H9 (cell line): ENCODE measurements around the gene CACNA1H. TPM values are rescaled to one million over a fixed set of nuclear protein-coding genes. Genes with fewer than 3 reads are reported as not detected.

Source experiments
- DNase-seq: peaks from one replicate; pipeline ENCODE4 v3.0.0-alpha.2; 2017
- H2AFZ ChIP-seq: one replicate; pipeline ENCODE4 v1.6.1; 2013; ENCODE audit warnings: mild to moderate bottlenecking, low read length, control low read depth, moderate library complexity
- H2AK5ac ChIP-seq: 2 replicates; pipeline ENCODE4 v1.6.1; 2013; ENCODE audit warnings: low read length, control low read depth, mixed read lengths; ENCODE audit not compliant: insufficient read length
- H2BK120ac ChIP-seq: one replicate; pipeline ENCODE4 v1.6.1; 2013; ENCODE audit warnings: low read depth, mild to moderate bottlenecking, low read length, control low read depth, inconsistent platforms; ENCODE audit not compliant: poor library complexity, severe bottlenecking
- H2BK12ac ChIP-seq: 2 replicates; pipeline ENCODE4 v1.6.1; 2013; ENCODE audit warnings: low read length, control low read depth, mixed read lengths, low read depth; ENCODE audit not compliant: insufficient read length
- H2BK15ac ChIP-seq: 2 replicates; pipeline ENCODE4 v1.6.1; 2013; ENCODE audit warnings: low read depth, low read length, control low read depth
- H2BK20ac ChIP-seq: one replicate; pipeline ENCODE4 v1.6.1; 2013; ENCODE audit warnings: low read depth, mild to moderate bottlenecking, low read length, control low read depth, inconsistent platforms; ENCODE audit not compliant: poor library complexity, severe bottlenecking
- H2BK5ac ChIP-seq: 2 replicates; pipeline ENCODE4 v1.6.1; 2013; ENCODE audit warnings: low read length, control low read depth, mixed read lengths; ENCODE audit not compliant: insufficient read length
- H3K14ac ChIP-seq: 2 replicates; pipeline ENCODE4 v1.6.1; 2013; ENCODE audit warnings: low read length, control low read depth; ENCODE audit not compliant: insufficient read depth
- H3K18ac ChIP-seq: 2 replicates; pipeline ENCODE4 v1.6.1; 2013; ENCODE audit warnings: low read depth, mild to moderate bottlenecking, mixed read lengths, low read length, control low read depth; ENCODE audit not compliant: insufficient read length
- H3K23ac ChIP-seq: 2 replicates; pipeline ENCODE4 v1.6.1; 2013; ENCODE audit warnings: low read length, control low read depth, mixed read lengths, low read depth; ENCODE audit not compliant: insufficient read length
- H3K23me2 ChIP-seq: 2 replicates; pipeline ENCODE4 v1.6.1; 2013; ENCODE audit warnings: low read depth, mild to moderate bottlenecking, mixed read lengths, low read length, control low read depth; ENCODE audit not compliant: insufficient read length, poor library complexity, severe bottlenecking
- H3K27ac ChIP-seq: 2 replicates; pipeline ENCODE4 v1.5.1; 2013; ENCODE audit warnings: low read length, control low read depth, mixed read lengths, low read depth; ENCODE audit not compliant: insufficient read length
- H3K27me3 ChIP-seq: 2 replicates; pipeline ENCODE4 v1.6.1; 2013; ENCODE audit warnings: low read length, control low read depth, inconsistent platforms; ENCODE audit not compliant: insufficient read depth
- H3K4ac ChIP-seq: 2 replicates; pipeline ENCODE4 v1.6.1; 2013; ENCODE audit warnings: low read depth, mild to moderate bottlenecking, control low read depth, inconsistent platforms, low read length, moderate library complexity
- H3K4me1 ChIP-seq: 2 replicates; pipeline ENCODE4 v1.6.1; 2013; ENCODE audit warnings: low read length, control low read depth, inconsistent platforms; ENCODE audit not compliant: insufficient read depth
- H3K4me2 ChIP-seq: 2 replicates; pipeline ENCODE4 v1.6.1; 2013; ENCODE audit warnings: low read length, control low read depth, mixed read lengths; ENCODE audit not compliant: insufficient read length, insufficient read depth
- H3K56ac ChIP-seq: 2 replicates; pipeline ENCODE4 v1.6.1; 2013; ENCODE audit warnings: low read depth, mild to moderate bottlenecking, mixed read lengths, low read length, control low read depth; ENCODE audit not compliant: insufficient read length
- H3K79me1 ChIP-seq: 2 replicates; pipeline ENCODE4 v1.6.1; 2013; ENCODE audit warnings: low read depth, mild to moderate bottlenecking, moderate library complexity, low read length, control low read depth, inconsistent platforms; ENCODE audit not compliant: insufficient read depth, poor library complexity, severe bottlenecking
- H3K79me2 ChIP-seq: 2 replicates; pipeline ENCODE4 v1.6.1; 2013; ENCODE audit warnings: low read length, control low read depth, inconsistent platforms; ENCODE audit not compliant: insufficient read depth
- H3K9ac ChIP-seq: 2 replicates; pipeline ENCODE4 v1.6.1; 2013; ENCODE audit warnings: low read length, control low read depth, mixed read lengths; ENCODE audit not compliant: insufficient read length; ENCODE audit errors: extremely low read depth
- H3K9me3 ChIP-seq: one replicate; pipeline ENCODE4 v1.6.1; 2013; ENCODE audit warnings: low read depth, low read length, inconsistent platforms; ENCODE audit not compliant: control insufficient read depth
- H3T11ph ChIP-seq: one replicate; pipeline ENCODE4 v1.6.1; 2013; ENCODE audit warnings: mild to moderate bottlenecking, low read length, control low read depth, inconsistent platforms
- H4K20me1 ChIP-seq: one replicate; pipeline ENCODE4 v1.6.1; 2013; ENCODE audit not compliant: control insufficient read depth, insufficient read length, insufficient read depth
- H4K5ac ChIP-seq: 2 replicates; pipeline ENCODE4 v1.6.1; 2013; ENCODE audit warnings: low read depth, mild to moderate bottlenecking, mixed read lengths, low read length, control low read depth; ENCODE audit not compliant: insufficient read length
- H4K8ac ChIP-seq: replicated peaks from 2 replicates; pipeline ENCODE4 v1.6.1; 2013; ENCODE audit warnings: low read length, control low read depth, mixed read lengths, low read depth; ENCODE audit not compliant: insufficient read length
- H4K91ac ChIP-seq: 2 replicates; pipeline ENCODE4 v1.6.1; 2013; ENCODE audit warnings: low read depth, mild to moderate bottlenecking, moderate library complexity, mixed read lengths, low read length, control low read depth; ENCODE audit not compliant: insufficient read length
- H3K27ac Mint-ChIP-seq, 3 experiments: 2 replicates in 2 of 3; 3 replicates in 1 of 3; pipeline ENCODE4 v1.8.0; 2020 to 2021; ENCODE audit warnings: mixed read lengths in 3 of 3, mild to moderate bottlenecking in 1 of 3, moderate library complexity in 1 of 3
- H3K27me3 Mint-ChIP-seq: 2 replicates; pipeline ENCODE4 v1.8.0; 2021; ENCODE audit warnings: low read depth, mild to moderate bottlenecking, moderate library complexity, mixed read lengths
- H3K36me3 Mint-ChIP-seq, 3 experiments: 2 replicates in 2 of 3; 3 replicates in 1 of 3; pipeline ENCODE4 v1.8.0; 2020 to 2021; ENCODE audit warnings: low read depth in 3 of 3, mixed read lengths in 3 of 3; ENCODE audit not compliant: insufficient read depth in 1 of 3
- H3K4me1 Mint-ChIP-seq, 2 experiments: 2 replicates each; pipeline ENCODE4 v1.8.0; 2020; ENCODE audit warnings: mixed read lengths in 2 of 2
- H3K4me3 Mint-ChIP-seq, 2 experiments: 2 replicates in 1 of 2; 3 replicates in 1 of 2; pipeline ENCODE4 v1.8.0; 2020 to 2021; ENCODE audit warnings: mild to moderate bottlenecking in 2 of 2, mixed read lengths in 2 of 2, moderate library complexity in 1 of 2
- H3K9me3 Mint-ChIP-seq, 2 experiments: 2 replicates in 1 of 2; 3 replicates in 1 of 2; pipeline ENCODE4 v1.8.0; 2020; ENCODE audit warnings: mild to moderate bottlenecking in 2 of 2, mixed read lengths in 2 of 2, moderate library complexity in 1 of 2
- CTCF ChIP-seq: fragments of 200-600 bp; sonication (generic); conservative IDR thresholded peaks from 3 replicates; pipeline ENCODE4 v1.8.0; 2021; ENCODE audit warnings: antibody characterized with exemption, mild to moderate bottlenecking
- WGBS: extraction: QIAGEN DNeasy Blood & Tissue Kit; methylation state at CpG from one replicate; pipeline ENCODE4 v1.1.7; 2013; ENCODE audit warnings: missing lambda C conversion rate, low lambda C conversion rate, mixed read lengths; ENCODE audit not compliant: insufficient read length; ENCODE audit errors: extremely low coverage; 5-methylcytosine and 5-hydroxymethylcytosine counted together
- total RNA-seq: library from RNA; stranded (reverse); gene quantifications from 2 replicates; pipeline ENCODE4 v1.2.1, GENCODE V29; 2021

The CACNA1H gene
- total RNA-seq, 1 experiment from 2014 or later = 43.3 TPM

GRCh38 chr16:1108299-1109252 lies 44.3 kb upstream of the CACNA1H start:
- Mint-ChIP-seq H3K4me1 (peaks cover 0 to 3% of the 10 kb centered on the region in 2 experiments; a peak in 1 of 4 replicates), H3K9me3 (no peaks in the 10 kb centered on the region; a peak in 1 of 5 replicates), H3K27ac (no peak overlapping the region), H3K4me3 (no peak overlapping the region), H3K27me3 (peaks cover 62% of the 10 kb centered on the region), H3K36me3 (no peaks in the 10 kb centered on the region)
- DNase-seq = no peak
- no peak for TF ChIP-seq CTCF
- Histone ChIP-seq H3K79me2 (no peaks in the 10 kb centered on the region), H3K56ac (no peak overlapping the region), H2BK5ac (no peak overlapping the region), H3K27me3 (no peaks in the 10 kb centered on the region), H2BK12ac (no peak overlapping the region), H2BK120ac (no peak overlapping the region), H4K20me1 (no peaks in the 10 kb centered on the region), H4K8ac (no peak overlapping the region), H2AK5ac (no peak overlapping the region), H3K4me1 (no peaks in the 10 kb centered on the region), H2AFZ (no peak overlapping the region), H4K91ac (no peak overlapping the region), H3K79me1 (no peaks in the 10 kb centered on the region), H3K18ac (no peak overlapping the region), H3K4me2 (no peak overlapping the region), H3K14ac (no peak overlapping the region; the same call in 1 of the 2 replicates), H2BK20ac (no peak overlapping the region), H3K23ac (no peak overlapping the region), H3T11ph (no peak overlapping the region), H3K23me2 (no peaks in the 10 kb centered on the region), H3K9me3 (no peaks in the 10 kb centered on the region), H2BK15ac (no peak overlapping the region), H4K5ac (no peak overlapping the region), H3K27ac (no peak overlapping the region), H3K4ac (no peak overlapping the region), H3K9ac (no peak overlapping the region)
- no CpG with 5 or more reads among the region's 42 CpGs for WGBS
